ENCODE results near the gene GPR18.

- TF ChIP-seq CTCF (conservative IDR thresholded peaks at IDR 0.05) (no peak), EZH2 (IDR thresholded peaks at IDR 0.05; ENCODE audit: low read depth) (no peak)
These were observed 34.2 kb downstream of the GPR18 start for GRCh38 chr13:99224021-99224420.

All from PC-9 (cell line).